Measurements from ENCODE around the gene FILIP1.

Gene FILIP1

GRCh38 chr6:75301088-75301487, 192.5 kb downstream of the FILIP1 start:
- H4K20me1 ChIP-seq (ENCODE audit: insufficient read depth, low read length): no peaks in the 10 kb centered on the region
- no peak overlapping the region for H3K9ac ChIP-seq (ENCODE audit: low read length)
- H3K4me1 ChIP-seq (ENCODE audit: low read length): peaks cover 7% of the 10 kb centered on the region
- no peak overlapping the region for H2AFZ ChIP-seq (ENCODE audit: low read depth, low read length)
- TF ChIP-seq EZH2phosphoT487 (IDR thresholded peaks at IDR 0.05; ENCODE audit: low read depth) (no peak), CTCF (IDR thresholded peaks at IDR 0.05; ENCODE audit: low read depth, low read length) (no peak)
- H3K4me2 ChIP-seq (ENCODE audit: low read length): no peak overlapping the region
- no peaks in the 10 kb centered on the region for H3K79me2 ChIP-seq (ENCODE audit: low read length)
- no peaks in the 10 kb centered on the region for H3K9me3 ChIP-seq (ENCODE audit: insufficient read depth, low read length)
- H3K36me3 ChIP-seq (replicated peaks; ENCODE audit: low read depth, low read length): no peaks in the 10 kb centered on the region
- H3K27ac ChIP-seq (ENCODE audit: low read length): no peak overlapping the region
- H3K27me3 ChIP-seq (ENCODE audit: low read depth, low read length): no peaks in the 10 kb centered on the region
- no peak overlapping the region for H3K4me3 ChIP-seq (ENCODE audit: low read length)

GRCh38 chr6:75300531-75300855, 193.1 kb downstream of the FILIP1 start:
- no peak overlapping the region for H3K27ac ChIP-seq (ENCODE audit: low read length)
- H3K4me2 ChIP-seq (ENCODE audit: low read length): 0 out of 2 replicates have a peak overlapping the region, but pooled peaks have one; percentile 4
- no peak overlapping the region for H3K4me3 ChIP-seq (ENCODE audit: low read length)
- no peak overlapping the region for H3K9ac ChIP-seq (ENCODE audit: low read length)
- no peaks in the 10 kb centered on the region for H3K36me3 ChIP-seq (replicated peaks; ENCODE audit: low read depth, low read length)
- peaks cover 7% of the 10 kb centered on the region for H3K4me1 ChIP-seq (ENCODE audit: low read length)
- H3K79me2 ChIP-seq (ENCODE audit: low read length): no peaks in the 10 kb centered on the region
- no peak overlapping the region for H2AFZ ChIP-seq (ENCODE audit: low read depth, low read length)
- no peaks in the 10 kb centered on the region for H3K9me3 ChIP-seq (ENCODE audit: insufficient read depth, low read length)
- TF ChIP-seq CTCF (IDR thresholded peaks at IDR 0.05; ENCODE audit: low read depth, low read length): no peak
- TF ChIP-seq EZH2phosphoT487 (IDR thresholded peaks at IDR 0.05; ENCODE audit: low read depth): no peak
- H3K27me3 ChIP-seq (ENCODE audit: low read depth, low read length): no peaks in the 10 kb centered on the region
- H4K20me1 ChIP-seq (ENCODE audit: insufficient read depth, low read length): no peaks in the 10 kb centered on the region

- H2AFZ ChIP-seq (ENCODE audit: low read depth, low read length): no peak overlapping the region
- no peaks in the 10 kb centered on the region for H3K27me3 ChIP-seq (ENCODE audit: low read depth, low read length)
- peaks cover 7% of the 10 kb centered on the region for H3K4me1 ChIP-seq (ENCODE audit: low read length)
- H4K20me1 ChIP-seq (ENCODE audit: insufficient read depth, low read length): no peaks in the 10 kb centered on the region
- no peaks in the 10 kb centered on the region for H3K36me3 ChIP-seq (replicated peaks; ENCODE audit: low read depth, low read length)
- no peak overlapping the region for H3K9ac ChIP-seq (ENCODE audit: low read length)
- no peak overlapping the region for H3K4me3 ChIP-seq (ENCODE audit: low read length)
- 0 out of 2 replicates have a peak overlapping the region, but pooled peaks have one; percentile 4 for H3K4me2 ChIP-seq (ENCODE audit: low read length)
- no peaks in the 10 kb centered on the region for H3K9me3 ChIP-seq (ENCODE audit: insufficient read depth, low read length)
- H3K27ac ChIP-seq (ENCODE audit: low read length): no peak overlapping the region
- H3K79me2 ChIP-seq (ENCODE audit: low read length): no peaks in the 10 kb centered on the region
- TF ChIP-seq EZH2phosphoT487 (IDR thresholded peaks at IDR 0.05; ENCODE audit: low read depth) (no peak), CTCF (IDR thresholded peaks at IDR 0.05; ENCODE audit: low read depth, low read length) (no peak)
Observed at GRCh38 chr6:75299801-75300530, 193.6 kb downstream of the FILIP1 start.

GRCh38 chr6:75296811-75297779, 196.5 kb downstream of the FILIP1 start:
- H3K4me1 ChIP-seq (ENCODE audit: low read length): peaks cover 13% of the 10 kb centered on the region
- H3K36me3 ChIP-seq (replicated peaks; ENCODE audit: low read depth, low read length): no peaks in the 10 kb centered on the region
- no peak overlapping the region for H3K9ac ChIP-seq (ENCODE audit: low read length)
- H3K27me3 ChIP-seq (ENCODE audit: low read depth, low read length): no peaks in the 10 kb centered on the region
- TF ChIP-seq CTCF (IDR thresholded peaks at IDR 0.05; ENCODE audit: low read depth, low read length) (peak; percentile 88), EZH2phosphoT487 (IDR thresholded peaks at IDR 0.05; ENCODE audit: low read depth) (no peak)
- no peak overlapping the region for H3K27ac ChIP-seq (ENCODE audit: low read length)
- H3K79me2 ChIP-seq (ENCODE audit: low read length): no peaks in the 10 kb centered on the region
- H2AFZ ChIP-seq (ENCODE audit: low read depth, low read length): no peak overlapping the region
- no peak overlapping the region for H3K4me3 ChIP-seq (ENCODE audit: low read length)
- H3K4me2 ChIP-seq (ENCODE audit: low read length): no peak overlapping the region
- no peaks in the 10 kb centered on the region for H3K9me3 ChIP-seq (ENCODE audit: insufficient read depth, low read length)
- H4K20me1 ChIP-seq (ENCODE audit: insufficient read depth, low read length): no peaks in the 10 kb centered on the region

Measured in OCI-LY3 (cell line).